HG03175 (cell line): ENCODE data around the gene RBM47.
"Not testable (repeated sequence)": the region's sequence is repeated elsewhere in the genome, so short reads cannot be mapped to it uniquely, and the experiment has no call there.

Source experiments
- ATAC-seq: cut with Tn5 transposase; IDR thresholded peaks from one replicate; pipeline ENCODE4 v1.9.1; 2021; ENCODE audit warnings: mild to moderate bottlenecking, moderate library complexity; ENCODE audit not compliant: unreplicated experiment

Gene RBM47

GRCh38 chr4:40544221-40544620 lies 85.4 kb downstream of the RBM47 start:
- ATAC-seq: no peak

- ATAC-seq: no peak
Observed at GRCh38 chr4:40540800-40541199, 88.9 kb downstream of the RBM47 start.

DNA sequence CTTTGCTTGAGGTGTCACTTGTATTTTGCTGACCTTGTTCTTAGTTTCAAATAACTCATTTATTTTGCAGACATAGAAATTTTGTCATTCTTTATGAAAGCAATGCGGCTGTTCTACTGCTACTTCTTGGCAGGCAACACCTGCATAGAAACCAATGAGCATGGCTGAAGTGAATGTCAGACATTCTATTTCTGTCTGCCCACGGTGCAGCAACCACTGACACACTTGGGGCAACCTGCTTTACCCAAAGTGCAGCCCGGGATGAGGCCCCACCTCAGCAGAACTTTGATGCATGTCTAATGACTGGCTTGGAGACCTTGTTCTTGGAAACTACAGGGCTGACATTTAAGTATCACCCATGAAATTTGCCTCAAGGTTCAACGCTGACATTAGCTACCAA lies 93.6 kb downstream of the RBM47 start:
- peak; percentile 51 for ATAC-seq

GRCh38 chr4:40531636-40532023 lies 98.0 kb downstream of the RBM47 start:
- ATAC-seq: no peak

- no peak for ATAC-seq
Observed at GRCh38 chr4:40530961-40531635, 98.6 kb downstream of the RBM47 start.

DNA sequence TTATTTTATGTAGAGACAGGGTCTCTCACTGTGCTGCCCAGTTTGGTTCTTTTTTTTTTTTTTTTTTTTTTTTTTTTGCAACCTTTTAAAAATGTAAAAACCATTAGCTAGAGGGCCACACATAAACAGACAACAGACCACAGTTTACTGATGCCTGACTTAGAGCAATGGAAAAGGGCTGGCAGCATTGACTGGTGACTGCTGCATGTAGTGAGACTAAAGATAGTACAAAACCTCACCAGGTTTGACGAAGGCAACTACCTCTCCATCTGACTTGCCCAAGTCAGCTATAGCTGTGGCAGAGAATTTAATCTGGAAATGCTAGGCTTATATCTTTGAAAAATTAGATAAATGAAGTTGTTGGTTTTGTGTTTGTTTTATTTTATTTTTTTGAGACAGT lies 102.9 kb downstream of the RBM47 start:
- no peak for ATAC-seq

DNA sequence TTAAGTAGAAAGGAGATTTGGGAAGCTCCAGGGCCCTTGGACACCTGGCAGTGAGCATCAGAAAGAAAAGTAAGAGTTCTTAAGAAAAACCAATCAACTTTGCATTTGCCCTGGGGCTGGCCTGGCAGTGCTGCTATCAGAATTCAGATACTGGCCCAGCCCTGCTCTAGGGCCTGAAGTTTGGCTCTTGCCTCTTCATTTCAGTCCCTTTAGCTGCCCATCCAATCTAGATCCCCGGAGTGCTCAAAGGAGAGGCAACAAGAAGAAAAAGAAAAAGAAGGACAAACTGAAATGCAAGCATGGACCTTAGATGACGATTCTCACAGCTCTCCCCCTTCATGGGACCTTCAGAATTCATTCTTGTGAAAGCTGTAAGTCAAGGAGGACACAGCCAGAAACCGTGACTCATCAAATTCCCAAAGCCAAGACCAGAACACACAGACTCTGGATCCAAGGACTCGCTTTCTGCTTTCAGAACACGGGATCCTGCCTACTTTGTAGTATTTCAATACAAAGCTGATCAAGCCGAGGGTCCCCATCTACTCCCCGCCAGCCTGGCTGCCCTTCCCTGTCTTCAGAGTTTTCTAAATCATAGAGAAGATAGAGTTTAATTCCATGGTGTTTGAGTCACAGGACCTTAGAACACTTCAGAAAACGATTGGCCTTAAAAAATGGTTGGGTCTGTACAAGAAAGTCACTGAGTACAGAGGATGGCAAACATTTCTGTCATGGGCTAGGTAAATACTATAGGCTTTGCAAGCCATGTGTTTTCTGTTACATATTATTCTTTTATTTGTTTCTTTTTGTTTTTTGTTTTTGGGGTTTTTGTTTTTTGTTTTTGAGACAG lies 103.7 kb downstream of the RBM47 start:
- no peak for ATAC-seq

DNA sequence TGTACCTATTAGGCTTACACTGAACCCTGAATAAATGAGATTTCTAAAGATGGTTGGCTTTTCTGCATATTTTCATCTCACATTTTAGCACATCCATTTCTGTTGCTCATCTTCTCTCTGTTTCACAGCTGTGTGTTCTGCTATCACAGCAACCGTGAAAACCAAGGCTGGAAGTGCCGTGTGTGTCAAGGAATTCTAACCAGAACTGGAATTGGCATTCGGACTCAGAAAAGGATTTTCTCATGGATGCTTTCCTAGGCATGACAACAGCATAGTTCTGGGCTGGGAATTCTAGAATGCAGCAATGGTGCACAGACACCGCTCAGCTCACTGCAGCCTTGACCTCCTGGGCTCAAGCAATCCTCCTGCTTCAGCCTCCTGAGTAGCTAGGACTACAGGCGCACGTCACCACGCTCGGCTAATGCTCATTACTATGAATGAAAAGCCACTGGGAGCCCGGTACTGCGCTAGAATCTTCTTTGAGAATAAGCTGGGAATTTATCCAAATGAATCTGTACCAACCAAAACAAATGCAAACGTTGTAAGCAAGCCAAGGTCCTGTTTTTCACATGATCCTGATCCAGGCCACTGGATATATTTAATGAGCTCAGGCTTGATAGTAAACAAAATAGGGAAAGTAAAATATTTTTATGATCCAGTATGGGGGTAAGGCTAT lies 105.2 kb downstream of the RBM47 start:
- ATAC-seq: no peak

DNA sequence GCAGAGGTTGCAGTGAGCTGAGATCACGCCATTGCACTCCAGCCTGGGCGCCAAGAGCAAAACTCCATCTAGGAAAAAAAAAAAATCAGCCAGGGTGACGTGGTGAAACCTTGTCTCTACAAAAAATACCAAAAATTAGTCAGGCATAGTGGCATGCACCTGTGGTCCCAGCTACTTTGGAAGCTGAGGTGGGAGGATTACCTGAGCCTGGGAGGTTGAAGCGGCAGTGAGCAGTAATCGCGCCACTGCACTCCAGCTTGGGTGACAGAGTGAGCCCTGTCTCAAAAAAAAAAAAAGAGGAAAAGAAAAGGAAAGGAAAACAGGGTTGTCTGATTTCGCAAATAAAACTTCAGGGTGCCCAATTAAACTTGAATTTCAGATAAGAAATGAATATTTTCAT lies 106.1 kb downstream of the RBM47 start:
- no peak for ATAC-seq

DNA sequence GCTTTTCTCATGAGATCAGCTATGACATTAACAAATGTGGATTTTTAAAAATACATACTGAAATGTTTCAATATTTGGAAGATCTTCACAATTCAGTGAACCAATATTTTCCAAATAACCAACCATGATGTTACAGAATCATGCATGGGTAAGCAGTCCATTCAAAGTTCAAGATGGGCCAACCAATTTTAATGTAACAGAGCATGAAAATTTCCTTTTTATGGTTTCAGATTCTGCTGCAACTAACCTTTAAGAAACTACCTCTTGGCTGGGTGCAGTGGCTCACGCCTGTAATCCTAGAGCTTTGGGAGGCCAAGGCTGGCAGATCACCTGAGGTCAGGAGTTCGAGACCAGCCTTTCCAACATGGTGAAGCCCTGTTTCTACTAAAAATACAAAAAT lies 107.7 kb downstream of the RBM47 start:
- ATAC-seq: no peak

DNA sequence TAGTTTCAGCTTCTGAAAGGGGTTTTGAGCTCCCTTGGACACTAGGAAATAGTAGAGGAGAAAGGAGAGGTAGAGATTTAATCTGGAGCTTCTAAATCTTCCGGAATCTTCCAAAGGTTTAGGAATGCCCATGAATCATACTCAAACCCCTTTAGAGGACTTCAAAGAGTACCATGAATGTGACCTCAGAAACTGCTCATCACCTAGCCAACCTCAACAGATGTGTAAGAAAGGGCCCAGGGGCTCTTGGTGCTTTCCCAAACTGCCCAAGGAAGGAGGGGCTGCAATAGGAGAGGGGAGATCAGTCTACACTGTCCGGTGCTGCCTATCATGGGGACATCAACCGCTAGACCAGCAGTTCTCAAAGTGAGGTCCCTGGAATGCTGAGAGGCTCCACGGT lies 109.1 kb downstream of the RBM47 start:
- ATAC-seq: no peak

DNA sequence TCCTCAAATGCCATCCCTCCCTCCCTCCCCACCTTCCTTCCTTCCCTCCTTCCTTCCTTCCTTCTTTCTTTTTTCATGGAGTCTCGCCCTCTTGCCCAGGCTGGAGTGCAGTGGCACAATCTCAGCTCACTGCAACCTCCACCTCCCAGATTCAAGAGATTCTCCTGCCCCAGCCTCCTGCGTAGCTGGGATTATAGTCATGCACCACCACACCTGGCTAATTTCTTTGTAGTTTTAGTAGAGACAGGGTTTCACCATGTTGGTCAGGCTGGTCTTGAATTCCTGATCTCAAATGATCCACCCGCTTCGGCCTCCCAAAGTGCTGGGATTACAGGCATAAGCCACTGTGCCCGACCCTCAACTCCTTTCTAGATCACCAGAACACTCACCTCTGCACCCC lies 112.6 kb downstream of the RBM47 start:
- ATAC-seq: not testable (repeated sequence)

DNA sequence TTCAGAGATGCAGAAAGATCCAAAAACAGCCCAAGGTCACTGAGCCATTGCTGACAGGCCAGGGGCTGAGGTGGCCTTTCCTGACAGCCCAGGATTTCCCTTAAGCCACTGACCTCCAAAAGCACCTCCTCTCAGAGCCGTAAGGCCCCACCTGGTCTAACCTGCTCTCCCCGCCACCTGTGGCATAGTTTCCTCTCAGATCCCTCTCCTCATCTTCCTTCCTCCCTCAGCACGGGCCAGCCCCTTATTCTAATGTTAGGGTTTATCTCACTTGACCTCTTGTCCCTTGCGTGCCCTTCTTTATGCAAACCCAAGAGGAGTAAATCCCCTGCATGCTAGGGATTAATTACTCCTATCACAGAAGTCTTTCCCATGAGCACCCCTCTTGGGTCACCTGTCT lies 113.0 kb downstream of the RBM47 start:
- no peak for ATAC-seq

GRCh38 chr4:40515398-40516293 lies 114.0 kb downstream of the RBM47 start:
- ATAC-seq: peak; percentile 89

GRCh38 chr4:40515037-40515397 lies 114.6 kb downstream of the RBM47 start:
- no peak for ATAC-seq

DNA sequence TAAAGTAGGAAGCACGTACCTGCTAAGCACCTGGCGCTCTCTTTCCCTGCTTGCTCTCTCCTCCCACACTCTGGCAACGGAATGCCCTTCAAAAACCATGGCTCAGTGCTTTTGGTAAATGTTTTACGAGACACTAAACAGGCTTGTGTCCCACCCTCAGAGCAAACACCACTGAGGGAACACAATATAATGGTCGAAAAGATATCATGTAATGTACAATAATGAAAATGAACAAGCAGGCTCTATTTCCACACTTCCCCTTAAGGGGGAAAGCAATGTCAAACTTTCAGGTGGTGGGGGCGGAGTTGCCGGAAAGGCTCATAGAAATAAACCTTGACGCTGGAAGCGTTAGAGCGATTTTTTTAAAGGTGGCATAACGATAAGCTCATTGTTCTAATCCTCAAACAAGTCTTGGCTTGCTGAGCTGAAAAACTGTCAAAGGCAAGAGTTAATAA lies 115.1 kb downstream of the RBM47 start:
- no peak for ATAC-seq

GRCh38 chr4:40511036-40511614 lies 118.5 kb downstream of the RBM47 start:
- ATAC-seq: no peak

DNA sequence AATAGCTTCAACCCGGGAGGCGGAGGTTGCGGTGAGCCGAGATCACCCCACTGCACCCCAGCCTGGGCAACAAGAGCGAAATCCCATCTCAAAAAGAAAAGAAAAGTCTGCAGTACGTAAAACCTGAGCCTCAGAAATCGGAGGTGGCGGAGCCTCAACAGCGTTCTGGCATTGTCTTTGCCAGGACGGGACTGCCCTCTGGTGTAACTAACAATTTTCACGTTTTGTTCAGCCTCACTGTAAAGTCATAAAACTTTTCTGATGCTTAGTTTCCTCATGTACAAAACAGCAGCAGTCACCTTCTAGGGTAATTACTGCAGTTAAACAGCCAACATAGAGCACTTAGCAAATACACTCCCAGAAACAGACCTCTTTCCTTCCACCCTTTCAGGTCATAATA lies 121.7 kb downstream of the RBM47 start:
- ATAC-seq: no peak

- ATAC-seq: no peak
Observed at GRCh38 chr4:40506492-40506891, 123.2 kb downstream of the RBM47 start.

DNA sequence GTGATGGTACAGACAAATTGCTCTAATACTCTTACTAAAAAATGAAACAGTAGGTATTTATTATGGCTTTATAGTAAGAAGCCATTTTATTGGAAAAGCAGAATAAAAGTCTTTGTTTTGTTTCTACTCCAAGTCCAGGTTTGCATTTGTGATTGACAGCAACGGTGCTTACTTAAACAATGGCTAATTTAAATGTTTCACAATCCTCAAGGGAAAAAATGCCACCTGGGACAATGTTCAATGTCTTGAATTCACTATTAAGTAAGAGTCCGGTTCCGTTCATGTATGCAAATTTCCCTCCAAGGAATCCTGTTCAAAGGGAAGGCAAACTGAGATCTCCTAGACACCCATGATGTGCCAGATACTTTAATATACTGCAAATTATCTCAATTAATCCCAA lies 123.6 kb downstream of the RBM47 start:
- ATAC-seq: no peak

- no peak for ATAC-seq
Observed at GRCh38 chr4:40502934-40503333, 126.7 kb downstream of the RBM47 start.
